GM12878 (cell line): Measurements from ENCODE around the gene ZGLP1. TPM values are rescaled to one million over a fixed set of nuclear protein-coding genes. Genes with fewer than 3 reads are reported as not detected.

ENCODE experiments used
- CUX1 ChIP-seq: IDR thresholded peaks from 2 replicates; pipeline ENCODE4 v1.6.1; 2012; ENCODE audit warnings: improper control_type of control experiment, low read depth, low read length; ENCODE audit not compliant: insufficient replicate concordance
- RELB ChIP-seq: fragments of 450-650 bp; IDR thresholded peaks from 2 replicates; pipeline ENCODE4 v1.6.1; 2017; ENCODE audit warnings: low read depth, mild to moderate bottlenecking, moderate library complexity
- polyA plus RNA-seq, 11 experiments: library from polyadenylated mRNA; depleted of rRNA in 4 of 11; unstranded in 6 of 11; stranded (reverse) in 5 of 11; fragments of >200 nt; fragmentation: Nextera tagmentation in 4 of 11; fragmentation: Illumina TruSeq in 1 of 11; extraction: Ambion mirVana in 4 of 11; extraction: Trizol in 1 of 11; gene quantifications; 1 replicate in 1 of 11; 2 replicates in 10 of 11; pipeline versions ENCODE4 v1.2.1 to v1.2.3, GENCODE V29; 2011 to 2016; ENCODE audit warnings: inconsistent platforms in 2 of 11, missing spikeins in 2 of 11, low read depth in 1 of 11
- total RNA-seq, 4 experiments: library from RNA; depleted of rRNA in 3 of 4; stranded (reverse); fragments of >200 nt in 3 of 4; fragmentation: Illumina TruSeq in 1 of 4; extraction: Trizol in 1 of 4; gene quantifications; 2 replicates each; pipeline versions ENCODE4 v1.2.1 to v1.2.3, GENCODE V29; 2013 to 2021

Gene ZGLP1
- total and polyA plus RNA-seq, 10 of the 15 experiments (the other 5 are each of a cell fraction or from before 2014, with no cell fraction given), result 0.29 to 5.6 (median 1.3) TPM

- TF ChIP-seq RELB (peak; percentile 87), CUX1 (no peak)
- TF ChIP-seq, all 136 proteins: peak for 42
These were observed 40.1 kb downstream of the ZGLP1 start (continued) for GRCh38 chr19:10269333-10270179.
